Hematopoietic multipotent progenitor cell treated with erythropoietin and hydrocortisone succinate and interleukin-3 and kit ligand, for 15 days (in vitro differentiated cells): ENCODE data around the gene C22orf39.

Source experiments
- DNase-seq: peaks from one replicate; pipeline ENCODE4 v3.0.0-alpha.2; 2015; ENCODE audit warnings: low spot score

The C22orf39 gene

DNA sequence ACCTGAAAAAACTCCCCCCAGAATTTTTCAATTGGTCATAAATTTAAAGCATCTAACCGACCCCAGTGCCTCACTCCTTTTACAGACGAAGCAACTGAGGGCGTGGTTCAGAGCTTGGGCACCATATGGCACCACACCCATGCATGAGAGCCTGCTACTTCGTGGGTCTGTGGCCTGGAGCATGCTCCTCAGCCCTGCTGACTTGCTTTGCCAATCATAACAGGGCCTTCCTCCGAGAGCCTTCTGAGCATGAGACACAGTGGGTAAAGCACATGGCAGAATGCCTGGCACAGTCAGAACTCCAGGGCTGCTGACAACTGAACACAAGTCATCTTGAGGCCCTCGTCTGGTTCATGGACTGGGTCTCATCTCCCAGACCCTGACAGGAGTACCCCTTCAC, 49.3 kb downstream of the C22orf39 start:
- DNase-seq, result peak; percentile 96

DNA sequence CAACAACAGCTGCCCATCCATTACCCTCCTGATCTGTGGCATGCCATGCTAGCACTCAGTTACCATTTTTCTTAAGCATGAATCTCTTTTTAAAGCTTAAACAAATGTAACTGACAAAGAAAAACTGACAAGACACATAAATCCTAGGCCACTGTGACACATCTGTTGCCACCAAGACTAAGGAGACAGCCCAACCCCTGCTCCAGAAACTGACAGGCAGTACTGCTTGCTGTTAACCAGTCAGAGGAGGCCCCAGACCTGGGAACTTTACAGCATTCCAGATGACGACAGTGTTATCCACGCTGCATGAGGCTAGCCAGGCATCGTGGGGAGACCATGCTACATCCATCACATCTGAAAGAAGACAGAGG, 49.8 kb downstream of the C22orf39 start:
- DNase-seq, result peak; percentile 61

- peak; percentile 98 for DNase-seq
Measured at GRCh38 chr22:19396934-19397733, 50.4 kb downstream of the C22orf39 start.

DNA sequence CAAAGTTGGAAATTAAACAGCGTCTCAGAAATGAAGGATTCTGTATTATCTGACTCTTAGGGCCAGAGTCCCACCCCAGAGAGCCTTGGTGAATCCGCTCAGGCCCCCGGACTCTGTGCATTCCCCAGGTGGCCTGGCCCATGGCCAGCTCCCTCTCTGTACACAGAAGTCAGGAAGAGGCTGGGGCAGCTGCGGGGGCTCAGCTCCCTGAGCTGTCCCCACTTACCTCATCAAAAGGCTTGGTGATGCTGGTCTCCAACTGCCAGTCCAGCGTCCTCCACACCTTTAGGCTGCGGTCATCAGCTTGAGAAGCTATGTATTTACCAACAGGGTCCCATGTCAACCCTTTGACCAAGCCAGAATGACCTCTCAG, 51.0 kb downstream of the C22orf39 start:
- peak; percentile 34 for DNase-seq

DNA sequence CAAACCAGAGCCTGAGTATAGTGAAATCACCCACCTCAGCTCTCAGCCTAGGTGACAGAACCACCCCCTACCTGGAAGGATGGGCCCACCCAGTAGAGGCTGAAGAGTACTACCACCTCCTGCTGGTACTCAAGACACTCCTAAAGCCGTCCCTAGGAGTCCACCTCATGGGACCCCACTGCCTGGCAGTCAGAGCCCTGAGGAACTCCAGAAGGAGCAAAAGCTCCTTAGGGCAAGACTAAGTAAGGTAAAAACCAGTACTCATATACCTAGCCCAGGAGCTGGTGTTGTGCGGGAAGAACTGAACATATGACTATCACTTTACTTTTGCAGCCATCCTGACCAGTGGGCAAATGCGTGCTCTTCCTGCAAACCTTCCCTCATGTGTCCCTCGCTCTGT, 52.2 kb downstream of the C22orf39 start:
- no peak for DNase-seq

DNA sequence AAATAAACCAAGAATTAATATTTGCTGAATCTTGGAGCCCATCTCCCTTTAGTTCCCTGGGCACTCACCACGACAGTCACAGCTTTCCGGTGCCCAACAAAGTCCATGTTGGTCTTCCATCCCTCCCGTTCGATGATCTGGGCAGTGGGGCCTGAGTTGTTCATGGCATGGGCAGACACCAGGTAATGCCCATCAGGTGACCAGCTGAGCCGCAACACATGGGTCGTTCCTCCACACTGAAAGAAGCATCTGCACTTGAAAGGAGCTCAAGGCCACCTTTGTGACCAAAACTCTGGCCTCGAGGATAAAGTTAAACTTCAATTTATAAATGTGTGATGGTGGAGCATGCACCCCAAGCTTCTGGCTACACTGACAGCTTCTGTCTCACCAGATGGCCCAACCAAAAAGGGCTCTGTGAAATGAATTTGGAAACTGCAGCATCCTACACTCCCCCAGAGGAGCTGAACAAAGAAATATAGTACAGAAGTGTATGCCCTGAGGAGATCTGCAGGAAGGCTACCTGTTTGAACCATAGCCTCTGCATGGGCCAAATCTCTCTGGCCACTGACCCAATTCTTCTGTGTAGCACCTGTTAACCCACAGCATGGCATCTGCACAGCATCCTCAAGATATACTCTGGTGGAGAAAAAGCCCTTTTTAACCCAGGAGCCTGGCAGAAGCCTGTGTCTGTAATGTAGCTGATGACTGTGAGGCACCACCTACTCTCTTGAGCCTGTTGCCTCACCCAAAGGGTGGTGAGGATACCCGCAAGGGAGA, 53.0 kb downstream of the C22orf39 start:
- no peak for DNase-seq

GRCh38 chr22:19393704-19394103, 53.8 kb downstream of the C22orf39 start:
- DNase-seq, result no peak
